Stimulated activated CD8-positive, alpha-beta memory T cell treated with anti-CD3 and anti-CD28 coated beads, Interleukin-15, amount 100 ng/mL, for 4 hours (primary cell): ENCODE results near the gene GALNT2.

Experiments
- DNase-seq, 2 donors: peaks; one replicate each; pipeline ENCODE4 v3.0.0-alpha.2; 2020; ENCODE audit warnings: low read depth in 2 of 2

Gene GALNT2

DNA sequence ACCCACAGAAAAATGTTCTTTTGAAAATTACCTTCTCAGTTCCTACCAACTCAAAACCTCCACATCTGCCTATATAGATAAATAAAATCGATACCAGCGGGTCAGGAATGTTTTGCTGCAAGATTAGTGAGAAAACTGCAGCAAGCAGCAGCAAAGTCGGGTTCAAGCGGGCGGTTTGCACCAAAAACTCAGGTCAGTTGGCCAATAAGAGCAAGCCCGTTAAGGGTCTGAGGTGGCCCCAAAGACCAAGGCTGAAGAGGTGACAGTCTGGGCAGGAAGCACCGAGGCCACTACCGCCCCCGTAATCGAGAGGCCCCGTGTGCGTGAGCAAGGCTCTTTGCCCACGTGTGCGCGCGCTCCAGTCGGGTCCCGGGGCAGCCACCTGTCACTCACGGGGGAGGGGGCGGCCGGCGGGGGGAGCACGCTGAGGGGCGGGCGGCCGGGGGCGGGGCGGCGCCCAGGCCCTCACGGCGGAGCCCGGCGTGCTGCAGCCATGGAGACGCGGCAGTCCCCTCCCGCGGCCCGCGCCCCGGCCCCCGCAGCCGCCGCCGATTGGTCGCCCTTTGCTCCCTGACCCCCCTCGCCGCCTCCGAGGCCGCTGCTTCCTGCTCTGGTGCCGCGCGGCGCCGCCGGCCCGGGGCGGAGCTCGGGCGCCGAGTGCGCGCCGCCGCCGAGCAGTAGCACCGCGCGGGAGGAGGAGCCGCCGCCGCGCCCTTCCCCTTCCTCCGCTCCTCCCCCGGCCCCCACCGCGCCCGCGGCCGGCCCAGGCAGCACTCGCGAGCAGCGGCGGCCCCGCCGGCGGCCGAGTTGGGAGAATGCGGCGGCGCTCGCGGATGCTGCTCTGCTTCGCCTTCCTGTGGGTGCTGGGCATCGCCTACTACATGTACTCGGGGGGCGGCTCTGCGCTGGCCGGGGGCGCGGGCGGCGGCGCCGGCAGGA is at the start of gene GALNT2:
GALNT2 (plus strand) TSS at position 773 of the 939 bp plus-strand sequence; CDS start at position 816, 43 bp downstream.
- DNase-seq = peak; percentile 81

DNA sequence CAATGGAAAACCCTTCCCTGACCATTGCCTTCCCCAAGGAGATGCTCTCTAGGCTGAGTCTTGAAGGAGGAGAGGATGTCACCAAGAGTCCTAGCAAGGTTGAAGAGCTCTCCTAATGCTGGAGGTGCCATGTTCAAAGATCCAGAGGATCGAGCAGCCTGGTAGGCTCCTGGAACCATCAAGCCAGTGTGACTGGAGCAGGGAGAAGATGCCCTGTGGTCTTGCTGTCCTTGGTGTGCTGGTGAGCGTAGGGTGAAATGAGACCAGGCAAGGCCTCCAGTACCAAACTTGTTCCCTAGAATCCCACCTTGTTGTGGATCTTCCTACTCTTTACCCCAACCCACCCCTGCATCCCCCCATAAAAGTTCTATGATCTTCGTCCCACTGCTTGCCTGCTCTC is 46.6 kb upstream of the GALNT2 start:
- no peak for DNase-seq

DNA sequence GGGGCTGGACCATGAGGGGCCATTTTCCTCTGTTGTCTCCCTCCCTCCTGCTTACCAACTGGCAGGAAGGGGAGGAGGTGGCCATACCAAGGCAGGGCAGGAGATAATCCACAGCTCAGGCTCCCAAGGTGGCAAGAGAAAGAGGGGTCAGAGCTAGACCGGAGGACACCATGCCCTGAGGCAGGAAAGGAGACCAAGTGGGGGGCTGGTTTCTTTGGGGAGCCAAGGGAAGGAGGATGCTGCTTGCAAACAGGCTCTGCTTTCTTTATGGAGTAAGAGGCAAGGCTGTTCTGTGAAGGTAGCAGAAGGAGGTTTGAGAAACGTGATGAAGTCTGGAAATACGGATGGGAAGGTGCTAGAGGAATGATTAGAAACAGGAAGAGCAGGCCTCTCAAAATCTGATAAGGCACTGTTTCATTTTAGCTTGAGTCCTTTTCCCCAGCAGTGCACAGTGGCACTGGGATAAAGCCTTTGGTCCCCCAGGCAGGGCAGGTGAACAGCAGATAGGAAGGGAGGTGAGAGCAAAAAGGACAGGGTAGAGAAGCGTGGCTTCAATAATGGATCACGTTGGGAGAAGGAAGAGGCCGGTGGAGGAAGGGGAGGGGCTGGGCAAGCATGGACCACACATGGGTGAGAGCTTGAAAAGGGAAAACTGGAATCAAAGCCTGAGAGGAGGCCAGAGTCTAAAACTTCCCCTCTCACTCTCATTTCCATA is 44.2 kb upstream of the GALNT2 start:
- no peak for DNase-seq

DNA sequence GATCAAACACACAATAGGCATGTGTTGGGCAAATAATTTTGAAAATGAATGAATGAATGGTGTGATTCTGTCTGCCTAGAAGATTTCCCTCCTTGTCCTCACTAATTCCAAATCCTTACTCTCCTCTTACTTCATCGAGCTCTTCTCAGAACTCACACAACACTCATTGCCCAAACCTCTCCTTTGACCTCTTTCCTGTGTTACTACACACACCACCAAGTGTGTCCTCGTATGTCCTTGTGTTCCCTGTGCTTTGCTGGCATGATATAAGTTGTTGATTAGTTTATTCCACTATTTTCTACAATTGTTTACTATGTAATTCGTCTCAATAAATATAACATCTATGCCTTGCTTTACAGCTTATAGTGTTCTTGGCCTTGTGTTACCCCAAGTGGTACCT is 41.4 kb upstream of the GALNT2 start:
- no peak for DNase-seq

DNA sequence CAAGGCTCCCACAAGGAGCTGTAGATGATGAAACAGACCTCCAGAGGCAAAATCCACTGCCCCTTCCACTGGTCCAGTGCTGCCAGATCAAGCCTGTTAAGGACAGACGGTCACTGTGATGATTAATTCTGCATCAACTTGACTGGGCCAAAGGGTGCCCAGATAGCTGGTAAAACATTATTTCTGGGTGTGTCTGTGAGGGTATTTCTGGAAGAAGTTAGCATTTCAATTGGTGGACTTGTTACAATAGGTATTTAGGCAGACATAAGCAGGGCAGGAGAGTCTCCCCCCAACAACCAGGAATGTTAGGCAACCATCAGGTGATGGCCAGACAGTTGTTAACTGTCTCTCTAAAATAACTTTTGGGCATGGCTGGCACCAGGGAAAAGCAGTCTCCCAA is 40.9 kb upstream of the GALNT2 start:
- DNase-seq = no peak

DNA sequence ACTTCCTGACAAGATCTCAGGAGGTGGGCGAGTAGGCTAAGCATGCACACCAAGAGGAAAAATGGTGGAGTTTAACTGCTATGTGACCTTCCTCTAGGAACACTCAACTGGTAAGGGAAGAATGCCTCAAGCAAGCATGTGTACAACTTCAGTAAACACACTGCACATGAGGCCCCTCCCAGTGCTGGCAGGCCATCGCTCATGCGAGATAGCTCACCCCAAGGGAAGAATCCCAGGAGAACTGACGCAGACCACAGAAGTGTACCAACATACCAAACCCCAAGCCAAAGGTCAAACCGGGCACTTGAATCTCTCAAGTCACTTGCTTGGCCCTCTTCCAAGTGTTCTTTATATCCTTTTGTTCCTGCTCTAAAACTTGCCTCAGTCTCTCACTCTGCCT is 40.5 kb upstream of the GALNT2 start:
- no peak for DNase-seq

DNA sequence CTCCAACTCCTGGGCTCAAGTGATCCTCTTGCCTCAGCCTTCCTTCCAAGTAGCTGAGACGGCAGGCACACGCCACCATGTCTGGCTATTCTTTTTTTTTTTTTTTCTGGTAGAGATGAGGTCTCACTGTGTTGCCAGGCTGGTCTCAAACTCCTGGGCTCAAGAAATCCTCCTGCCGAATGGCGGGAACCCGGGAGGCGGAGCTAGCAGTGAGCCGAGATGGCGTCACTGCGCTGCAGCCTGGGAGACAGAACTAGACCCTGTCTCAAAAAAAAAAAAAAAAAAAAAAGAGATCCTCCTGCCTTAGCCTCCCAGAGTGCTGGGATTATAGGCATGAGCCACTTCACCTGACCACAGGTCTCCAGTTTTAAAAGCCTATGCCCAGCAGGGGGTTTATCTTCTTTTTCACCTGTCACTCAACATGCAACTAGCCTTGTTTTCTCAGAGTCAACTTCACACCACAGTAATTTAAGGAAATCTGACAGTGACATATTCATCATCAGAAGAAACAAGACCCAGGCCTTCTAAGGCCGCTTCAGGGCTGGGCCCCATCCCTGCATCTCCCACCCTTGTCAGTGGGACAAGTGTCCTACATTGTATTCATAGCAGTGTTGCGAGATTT is 38.3 kb upstream of the GALNT2 start:
- no peak for DNase-seq

DNA sequence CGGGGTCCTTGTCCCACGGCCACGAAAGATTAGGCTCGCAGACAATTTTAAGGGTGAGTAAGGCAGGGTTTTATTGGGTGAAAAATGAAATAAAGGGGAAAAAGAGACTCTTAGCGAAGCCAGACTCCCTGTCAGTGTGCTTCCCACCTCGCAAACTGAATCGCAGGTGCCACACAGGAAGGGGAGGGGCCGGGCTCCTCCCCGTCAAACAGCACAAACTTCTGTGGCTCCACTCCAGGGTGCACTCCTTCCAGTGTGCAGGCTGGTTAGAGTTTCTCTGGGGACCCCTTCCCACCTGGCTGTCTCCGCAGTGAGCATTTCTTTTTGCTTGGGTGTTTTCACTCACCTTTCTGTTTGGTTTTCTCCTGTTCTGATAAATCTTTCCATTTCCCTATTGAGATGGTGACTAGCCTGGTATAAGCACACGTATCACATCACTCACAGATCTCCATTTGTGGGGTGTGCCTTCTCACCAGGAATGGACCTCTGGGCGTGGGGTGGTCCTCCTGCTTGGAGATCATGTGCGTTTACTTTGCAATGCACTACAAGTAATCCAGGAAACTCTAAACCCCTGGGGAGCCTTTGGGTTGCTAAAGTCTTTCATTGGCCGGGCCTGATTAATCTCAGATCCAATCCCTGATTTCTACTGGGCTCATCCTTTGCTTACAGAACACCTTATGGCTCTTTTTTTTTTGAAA is 37.6 kb upstream of the GALNT2 start:
- DNase-seq = no peak

DNA sequence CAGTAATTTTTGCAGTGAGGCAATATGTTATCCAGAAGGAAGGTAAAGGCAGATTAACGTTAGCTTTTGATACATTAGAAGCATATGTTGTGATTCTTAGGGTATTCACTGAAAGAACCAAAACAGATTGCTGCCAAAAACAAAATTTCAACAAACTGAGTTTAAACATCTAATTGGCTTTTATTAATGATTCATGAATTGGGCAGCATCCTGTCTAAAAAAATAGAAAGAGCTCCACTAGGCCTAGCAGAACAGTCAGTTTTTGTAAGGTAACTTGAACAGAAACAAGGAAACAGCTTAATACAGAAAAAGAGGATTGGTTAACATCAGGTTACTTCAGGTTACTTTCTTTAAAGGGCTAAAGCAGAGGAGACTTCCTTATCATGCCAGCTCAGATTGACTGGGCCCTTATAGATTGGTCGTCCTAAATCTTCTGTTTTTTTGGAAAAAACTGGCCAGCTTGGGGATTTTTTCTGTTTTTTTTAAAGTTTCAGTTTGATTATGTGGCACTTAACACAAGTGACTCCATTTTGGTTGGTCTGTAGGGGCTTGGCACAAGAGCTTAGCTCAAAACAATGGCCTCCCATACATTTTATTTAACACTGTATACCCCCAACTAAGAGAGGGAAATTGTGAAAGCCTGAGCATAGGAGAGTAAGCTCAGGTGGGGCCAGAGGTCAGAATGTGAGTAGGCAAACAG is 36.8 kb upstream of the GALNT2 start:
- no peak for DNase-seq

DNA sequence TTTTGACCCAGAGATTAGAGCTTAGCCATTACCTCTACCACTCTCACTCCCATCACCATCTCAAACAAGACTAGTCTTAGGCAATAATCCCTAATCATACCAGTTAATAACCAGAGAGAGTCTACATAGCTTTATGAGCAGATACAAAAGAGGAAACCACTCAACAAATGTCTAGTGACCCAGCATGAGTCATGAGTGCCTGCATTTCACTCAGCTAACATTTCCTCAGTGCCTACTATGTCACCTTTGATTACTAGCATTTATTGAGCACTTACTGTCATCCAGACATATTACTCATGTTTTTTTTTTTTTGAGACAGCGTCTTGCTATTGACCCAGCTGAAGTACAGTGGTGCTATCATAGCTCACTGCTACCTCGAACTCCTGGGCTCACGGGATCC is 35.9 kb upstream of the GALNT2 start:
- DNase-seq = no peak

DNA sequence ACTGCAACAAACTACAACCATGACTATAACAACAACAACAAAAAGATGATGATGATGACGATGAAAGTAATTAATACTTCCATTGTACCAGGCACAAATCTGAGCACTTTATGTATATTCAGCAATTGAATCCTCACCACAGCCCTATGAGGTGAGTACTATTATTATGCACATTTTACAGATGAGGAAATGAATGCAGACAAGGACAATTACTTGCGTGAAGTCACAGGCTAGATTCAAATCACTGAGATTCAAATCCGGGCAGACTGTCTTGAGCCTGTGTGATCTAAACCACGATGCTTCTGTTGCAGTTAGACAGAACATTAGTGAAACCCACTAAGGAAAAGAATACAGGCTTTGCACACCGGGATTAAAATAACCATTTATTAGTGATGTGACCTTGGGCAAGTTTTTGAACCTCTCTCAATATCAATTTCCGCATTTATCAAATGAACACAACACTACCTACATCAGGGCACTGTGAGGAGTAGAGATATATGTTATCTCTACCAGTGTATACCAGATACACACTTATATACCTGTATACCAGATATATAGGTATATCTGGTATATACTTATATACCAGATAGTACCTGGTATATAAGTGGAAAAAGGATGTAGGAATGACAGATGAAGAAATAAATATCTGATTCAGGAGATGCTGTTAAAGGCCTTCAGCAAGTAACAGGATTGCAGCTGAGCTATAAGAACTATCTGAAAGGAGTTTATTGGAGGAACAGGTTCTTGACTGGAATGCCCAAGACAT is 34.3 kb upstream of the GALNT2 start:
- DNase-seq = no peak

DNA sequence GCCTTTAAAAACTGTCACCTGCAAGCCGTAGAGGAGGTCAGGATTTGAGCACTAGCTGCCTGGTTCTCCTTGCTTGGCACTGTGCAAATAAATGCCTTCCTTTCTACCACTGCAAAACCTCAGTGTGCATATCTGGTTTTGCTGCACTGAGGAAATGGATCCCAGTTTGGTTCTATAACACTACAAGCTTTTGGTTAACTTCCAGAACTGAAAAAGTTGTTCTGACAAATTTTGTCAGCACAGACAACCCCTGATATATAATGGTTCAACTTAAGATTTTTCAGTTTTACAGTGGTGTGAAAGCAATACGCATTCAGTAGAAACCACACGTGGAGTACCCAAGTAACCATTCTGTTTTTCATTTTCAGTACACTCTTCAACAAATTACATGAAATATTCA is 29.8 kb upstream of the GALNT2 start:
- no peak for DNase-seq

DNA sequence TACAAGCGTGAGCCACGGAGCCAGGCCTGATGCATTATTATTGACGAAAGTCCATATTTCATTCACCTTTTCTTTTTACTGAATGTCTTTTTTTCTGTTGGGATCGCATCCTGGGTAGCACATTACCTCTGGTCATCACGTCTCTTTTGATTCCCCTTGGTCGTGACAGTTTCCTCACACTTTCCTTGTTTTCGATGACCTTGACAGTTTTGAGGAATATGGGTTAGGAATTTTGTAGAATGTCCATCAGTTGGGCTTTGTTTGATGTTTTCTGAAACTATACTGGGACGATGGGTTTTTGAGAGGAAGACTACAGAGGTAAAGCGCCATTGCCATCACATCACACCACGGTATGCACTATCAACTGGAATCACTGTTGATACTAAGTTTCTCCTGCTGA is 26.6 kb upstream of the GALNT2 start:
- DNase-seq = no peak

DNA sequence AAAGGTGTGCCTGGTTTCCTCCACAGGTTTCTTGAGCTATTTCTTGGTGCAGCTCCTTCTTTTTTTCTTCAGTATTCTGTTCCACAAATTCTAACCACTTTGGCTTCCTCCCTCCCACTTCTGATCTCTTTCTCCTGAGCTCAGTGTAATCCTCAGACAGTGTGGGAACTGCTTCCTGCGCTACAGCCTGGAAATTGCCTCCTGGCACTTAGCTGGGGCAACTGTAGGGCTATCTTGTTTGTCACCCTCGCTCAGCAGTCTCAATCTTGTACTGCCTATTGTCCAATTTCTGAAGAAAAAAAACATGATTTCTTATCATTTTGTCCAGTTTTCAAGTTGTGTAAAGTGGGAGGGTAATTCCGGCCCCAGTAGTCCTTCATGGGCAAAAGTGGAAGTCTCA is 24.0 kb upstream of the GALNT2 start:
- no peak for DNase-seq

DNA sequence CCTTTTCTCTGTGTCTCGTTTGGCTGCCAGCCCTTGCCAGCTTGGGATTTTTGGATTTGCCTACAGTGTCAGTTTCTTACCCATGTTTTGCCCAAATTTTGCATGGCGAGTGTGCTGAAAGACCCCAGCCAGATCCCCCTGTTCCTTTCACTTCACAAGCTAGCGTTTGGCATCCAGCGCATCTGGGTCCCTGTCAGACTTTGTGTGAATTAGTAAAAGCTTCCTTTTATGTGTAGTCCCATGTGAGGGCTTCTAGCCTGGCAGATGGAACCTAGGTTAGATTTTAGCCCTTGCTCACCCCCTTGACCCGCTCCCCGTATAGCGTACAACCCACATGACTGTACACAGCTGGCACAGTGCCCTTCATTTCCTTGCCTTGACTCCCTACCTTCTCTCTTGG is 22.3 kb upstream of the GALNT2 start:
- DNase-seq = no peak

DNA sequence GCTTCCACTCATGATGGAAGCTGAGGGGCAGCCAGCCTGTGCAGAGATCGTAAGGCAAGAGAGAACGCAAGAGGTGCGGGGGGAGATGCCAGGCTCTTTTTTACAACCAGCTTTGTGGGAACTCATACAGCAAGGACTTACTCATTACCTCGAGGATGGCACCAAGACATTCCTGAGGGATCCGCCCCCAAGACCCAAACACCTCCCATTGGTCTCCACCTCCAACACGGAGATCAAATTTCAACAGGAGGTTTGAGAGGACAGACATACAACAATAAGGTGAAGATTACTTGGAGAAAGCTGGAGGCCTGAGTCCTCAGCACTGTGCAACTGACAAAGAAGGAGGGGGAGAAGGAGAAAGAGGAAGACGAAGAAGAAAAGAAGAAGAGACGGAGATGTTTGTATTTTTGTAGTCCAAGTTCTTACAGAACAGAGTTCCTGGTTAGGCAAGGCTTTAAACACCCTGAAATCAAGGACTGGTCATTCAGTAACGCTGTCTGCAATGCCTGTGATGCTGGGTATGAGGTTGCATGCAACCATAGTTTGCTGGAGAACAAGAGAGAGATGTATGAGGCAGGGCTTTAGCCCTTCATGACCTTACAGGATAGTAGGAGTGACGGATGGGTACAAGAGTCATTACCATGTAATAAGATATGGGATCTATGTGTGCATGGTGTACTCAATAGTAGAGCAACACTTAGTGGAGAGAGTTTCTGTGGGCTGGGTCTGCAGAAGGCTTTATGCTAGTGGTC is 19.7 kb upstream of the GALNT2 start:
- DNase-seq = no peak

DNA sequence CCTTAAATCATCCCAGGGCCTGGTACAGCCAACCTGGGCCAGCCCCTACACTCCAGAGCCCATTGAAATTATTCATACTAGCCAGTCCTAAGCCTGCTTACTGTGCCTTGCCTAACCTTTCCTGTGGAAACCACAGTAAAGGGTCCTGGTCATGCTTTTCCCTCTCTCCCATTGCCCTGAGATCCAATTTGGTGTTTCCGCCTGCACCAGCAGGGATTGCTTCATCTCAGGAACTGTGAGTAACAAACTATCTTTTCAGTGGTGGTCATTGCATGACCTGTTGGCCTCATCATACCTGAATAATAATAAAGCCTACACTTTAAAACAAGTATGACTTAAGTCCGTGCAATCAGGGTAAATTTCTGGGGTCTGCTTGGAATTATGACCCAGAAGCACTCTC is 18.7 kb upstream of the GALNT2 start:
- DNase-seq = no peak

DNA sequence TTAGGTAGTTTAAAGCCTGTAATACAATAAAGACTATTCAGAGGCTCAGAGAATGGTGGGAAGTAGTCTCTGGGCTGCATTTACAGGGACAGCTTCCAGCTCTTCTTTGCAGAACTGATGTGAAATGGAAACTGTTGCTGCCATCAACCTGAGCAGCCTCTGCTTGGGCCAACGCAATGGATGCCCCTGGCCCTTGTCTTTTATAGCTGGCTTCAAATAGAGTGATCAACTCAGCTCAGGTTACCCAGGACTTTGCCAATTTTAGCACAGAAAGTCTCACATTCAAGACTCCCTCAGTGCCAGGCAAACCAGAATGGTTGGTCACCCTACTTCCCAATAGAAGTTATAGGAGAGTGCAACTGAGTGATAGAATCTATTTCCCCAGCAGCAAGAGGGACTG is 18.1 kb upstream of the GALNT2 start:
- no peak for DNase-seq

DNA sequence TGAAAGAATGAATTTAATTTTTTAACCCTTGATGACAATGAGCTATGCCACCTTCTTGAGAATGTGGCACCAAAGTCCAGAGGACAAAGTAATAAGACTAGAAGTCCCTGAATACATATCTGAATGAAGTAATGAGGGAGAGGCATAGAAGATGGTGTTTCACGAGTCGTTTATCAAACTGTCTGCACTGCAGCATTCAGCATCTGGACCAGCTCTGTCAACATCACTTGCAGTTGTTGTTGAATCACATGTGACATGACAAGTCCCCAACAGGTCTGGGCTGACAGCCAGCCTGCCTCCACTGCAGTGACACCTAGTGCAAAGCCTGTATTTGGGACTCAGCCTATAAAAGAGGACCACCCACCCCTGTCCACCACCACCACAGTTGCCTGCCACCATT is 17.3 kb upstream of the GALNT2 start:
- no peak for DNase-seq
